Kidney (tissue), 14 donors: ENCODE data around the gene ATG4D. TPM values are rescaled to one million over a fixed set of nuclear protein-coding genes. Genes with fewer than 3 reads are reported as not detected.

Source experiments
- DNase-seq, 5 donors: peaks; one replicate each; pipeline ENCODE4 v3.0.0-alpha.2; 2013 to 2020
- FAIRE-seq: peaks from 2 replicates; lab custom pipeline; 2012; peaks lifted over from hg19 to GRCh38; lab: Jason Lieb, UNC
- H3K27ac ChIP-seq, 2 donors: one replicate each; pipeline ENCODE4 v1.7.0; 2013; ENCODE audit warnings: low read depth in 2 of 2, low read length in 2 of 2, inconsistent platforms in 1 of 2
- H3K27me3 ChIP-seq: one replicate; pipeline ENCODE4 v1.7.1; 2013; ENCODE audit warnings: low read length, inconsistent platforms; ENCODE audit not compliant: control insufficient read depth, insufficient read depth
- H3K36me3 ChIP-seq, 3 donors: one replicate each; pipeline versions ENCODE4 v1.7.0 to v1.7.1; 2013; ENCODE audit warnings: low read length in 3 of 3, control low read depth in 1 of 3, inconsistent platforms in 1 of 3; ENCODE audit not compliant: insufficient read depth in 3 of 3, control insufficient read depth in 2 of 3
- H3K4me1 ChIP-seq, 3 donors: one replicate each; pipeline versions ENCODE4 v1.7.0 to v1.7.1; 2013; ENCODE audit warnings: low read length in 3 of 3, inconsistent platforms in 1 of 3, low read depth in 1 of 3; ENCODE audit not compliant: control insufficient read depth in 2 of 3, insufficient read depth in 2 of 3
- H3K4me3 ChIP-seq, 3 donors: one replicate each; pipeline versions ENCODE4 v1.7.0 to v1.8.1; 2013; ENCODE audit warnings: low read length in 3 of 3, control low read depth in 1 of 3, inconsistent platforms in 1 of 3
- H3K9ac ChIP-seq, 3 donors: one replicate each; pipeline versions ENCODE4 v1.7.0 to v1.7.1; 2013; ENCODE audit warnings: low read length in 3 of 3, control low read depth in 1 of 3, inconsistent platforms in 1 of 3
- H3K9me3 ChIP-seq, 3 donors: one replicate each; pipeline versions ENCODE4 v1.7.0 to v1.7.1; 2013; ENCODE audit warnings: low read length in 3 of 3, control low read depth in 1 of 3, inconsistent platforms in 1 of 3; ENCODE audit not compliant: control insufficient read depth in 2 of 3, insufficient read depth in 1 of 3
- intact Hi-C: fragments of 100-400 bp; cut with DNase I; formaldehyde crosslinking; loops from one replicate; pipeline ENCODE4 v1.11.1; 2022
- polyA plus RNA-seq: library from polyadenylated mRNA; stranded (reverse); fragments of 350-450 nt; fragmentation: Illumina TruSeq; extraction: RNeasy Lipid Tissue Mini Kit (QIAGEN cat#74804); gene quantifications from one replicate; pipeline ENCODE4 v1.2.3, GENCODE V29; 2014; ENCODE audit warnings: low read depth, low replicate concordance; ENCODE audit not compliant: insufficient read depth
- total RNA-seq: library from RNA; stranded (reverse); fragmentation: NEBNext Ultra II Directional; extraction: Animal tissue kit (Norgen Biotek cat#: 25700); gene quantifications from one replicate; pipeline ENCODE4 v1.2.1, GENCODE V29; 2021
- TF ChIP-seq, protein P1 (sequence below): IDR thresholded peaks from 3 replicates; pipeline ENCODE4 v1.5.1; 2012; ENCODE audit warnings: mild to moderate bottlenecking, moderate library complexity, borderline replicate concordance; ENCODE audit not compliant: insufficient read depth; ENCODE audit errors: extremely low read depth
- donor health status: control.
- donor health status: control.
- donor health status: control.
- donor health status: control.
- donor health status: control.
- donor health status: DM: yes; HTN: yes; CAD: no.
- donor health status: Normal renal cell carcinoma (clear cell type).

The ATG4D gene
- total and polyA plus RNA-seq, 2 donors from 2014 or later: 32.7 to 91.7 TPM

DNA sequence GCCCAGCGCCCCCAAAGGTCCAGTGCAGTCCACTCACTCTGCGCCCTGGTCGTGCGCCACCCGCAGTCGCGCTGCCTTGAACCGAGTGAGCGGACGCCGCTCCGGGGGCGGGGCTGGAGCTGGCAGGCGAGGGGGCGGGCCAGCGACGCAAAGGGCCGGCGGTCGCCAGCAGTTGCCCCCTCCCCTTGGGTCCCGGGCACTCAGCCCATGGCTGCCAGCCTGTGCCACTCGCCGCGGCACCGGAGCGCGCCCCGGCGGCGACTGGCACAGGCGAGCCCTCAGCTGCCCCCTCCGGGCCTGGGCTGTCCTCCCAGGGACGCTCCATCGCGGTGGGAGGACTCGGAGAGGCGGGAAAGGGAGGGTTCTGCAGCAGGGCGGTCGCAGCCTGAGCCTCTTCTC is 26.3 kb upstream of the ATG4D start, which contains the start of gene S1PR5:
Gene S1PR5, minus strand, starts transcription at position 87 of the 399 bp plus-strand sequence. CDS start 2,436 bp downstream, outside the sequence.
- intact Hi-C loops: no loop called here
- Histone ChIP-seq H3K4me1 (peaks cover 0 to 6% (median 4%) of the 10 kb centered on the region in 3 donors), H3K4me3 (peak within 1 kb of the TSS in 1 of 3 donors; percentile 35), H3K9ac (no peak within 1 kb of the TSS), H3K36me3 (no peaks in the 10 kb centered on the region), H3K27me3 (peaks cover 35% of the 10 kb centered on the region), H3K9me3 (no peaks in the 10 kb centered on the region), H3K27ac (peak within 1 kb of the TSS in 1 of 2 donors; percentile 36)
- TF ChIP-seq, protein P1, sequence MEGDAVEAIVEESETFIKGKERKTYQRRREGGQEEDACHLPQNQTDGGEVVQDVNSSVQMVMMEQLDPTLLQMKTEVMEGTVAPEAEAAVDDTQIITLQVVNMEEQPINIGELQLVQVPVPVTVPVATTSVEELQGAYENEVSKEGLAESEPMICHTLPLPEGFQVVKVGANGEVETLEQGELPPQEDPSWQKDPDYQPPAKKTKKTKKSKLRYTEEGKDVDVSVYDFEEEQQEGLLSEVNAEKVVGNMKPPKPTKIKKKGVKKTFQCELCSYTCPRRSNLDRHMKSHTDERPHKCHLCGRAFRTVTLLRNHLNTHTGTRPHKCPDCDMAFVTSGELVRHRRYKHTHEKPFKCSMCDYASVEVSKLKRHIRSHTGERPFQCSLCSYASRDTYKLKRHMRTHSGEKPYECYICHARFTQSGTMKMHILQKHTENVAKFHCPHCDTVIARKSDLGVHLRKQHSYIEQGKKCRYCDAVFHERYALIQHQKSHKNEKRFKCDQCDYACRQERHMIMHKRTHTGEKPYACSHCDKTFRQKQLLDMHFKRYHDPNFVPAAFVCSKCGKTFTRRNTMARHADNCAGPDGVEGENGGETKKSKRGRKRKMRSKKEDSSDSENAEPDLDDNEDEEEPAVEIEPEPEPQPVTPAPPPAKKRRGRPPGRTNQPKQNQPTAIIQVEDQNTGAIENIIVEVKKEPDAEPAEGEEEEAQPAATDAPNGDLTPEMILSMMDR: no peak
- DNase-seq (peak in 4 of 5 donors; percentile 18 to 81 (median 48)), FAIRE-seq (no peak)

DNA sequence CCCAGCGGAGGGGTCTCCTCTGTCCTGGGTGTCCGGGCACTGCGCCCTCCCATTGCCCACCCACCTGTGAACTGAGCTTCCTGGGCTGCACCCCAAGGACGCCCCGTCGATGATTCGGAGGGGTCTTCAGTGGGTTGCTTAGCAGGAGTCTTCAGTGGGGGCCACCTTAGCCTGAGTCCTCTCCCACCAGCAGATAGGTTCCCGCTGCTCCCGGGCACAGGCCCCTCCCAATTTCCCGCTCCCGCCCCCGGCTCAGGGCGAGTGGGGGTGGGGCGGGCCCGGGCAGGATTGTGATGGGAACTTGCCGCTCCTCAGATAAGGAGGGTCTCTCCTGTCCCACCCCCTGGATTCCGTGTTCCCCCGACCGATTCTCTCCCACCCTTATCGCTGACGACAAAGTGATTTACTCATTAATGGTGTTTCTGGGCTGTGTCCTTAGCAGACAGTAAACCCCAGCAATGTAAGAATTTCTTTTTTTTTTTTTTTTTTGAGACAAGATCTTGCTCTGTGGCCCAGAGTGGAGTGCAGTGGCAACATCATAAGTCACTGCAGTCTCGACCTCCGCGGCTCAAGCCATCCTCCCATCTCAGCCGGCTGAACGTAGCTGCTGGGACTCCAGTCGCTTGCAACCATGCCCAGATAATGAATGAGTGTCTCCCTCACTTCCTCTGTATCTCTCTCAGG is 25.8 kb upstream of the ATG4D start:
- Histone ChIP-seq H3K4me3 (peak overlapping the region in 1 of 3 donors; percentile 35), H3K4me1 (peaks cover 0 to 6% (median 4%) of the 10 kb centered on the region in 3 donors), H3K9ac (no peak overlapping the region), H3K27ac (peak overlapping the region in 1 of 2 donors; percentile 36), H3K27me3 (peaks cover 35% of the 10 kb centered on the region), H3K9me3 (no peaks in the 10 kb centered on the region), H3K36me3 (no peaks in the 10 kb centered on the region)
- DNase-seq (peak; percentile 38 to 78 (median 57)), FAIRE-seq (no peak)
- TF ChIP-seq, protein P1: no peak
- intact Hi-C loops: no loop called here

DNA sequence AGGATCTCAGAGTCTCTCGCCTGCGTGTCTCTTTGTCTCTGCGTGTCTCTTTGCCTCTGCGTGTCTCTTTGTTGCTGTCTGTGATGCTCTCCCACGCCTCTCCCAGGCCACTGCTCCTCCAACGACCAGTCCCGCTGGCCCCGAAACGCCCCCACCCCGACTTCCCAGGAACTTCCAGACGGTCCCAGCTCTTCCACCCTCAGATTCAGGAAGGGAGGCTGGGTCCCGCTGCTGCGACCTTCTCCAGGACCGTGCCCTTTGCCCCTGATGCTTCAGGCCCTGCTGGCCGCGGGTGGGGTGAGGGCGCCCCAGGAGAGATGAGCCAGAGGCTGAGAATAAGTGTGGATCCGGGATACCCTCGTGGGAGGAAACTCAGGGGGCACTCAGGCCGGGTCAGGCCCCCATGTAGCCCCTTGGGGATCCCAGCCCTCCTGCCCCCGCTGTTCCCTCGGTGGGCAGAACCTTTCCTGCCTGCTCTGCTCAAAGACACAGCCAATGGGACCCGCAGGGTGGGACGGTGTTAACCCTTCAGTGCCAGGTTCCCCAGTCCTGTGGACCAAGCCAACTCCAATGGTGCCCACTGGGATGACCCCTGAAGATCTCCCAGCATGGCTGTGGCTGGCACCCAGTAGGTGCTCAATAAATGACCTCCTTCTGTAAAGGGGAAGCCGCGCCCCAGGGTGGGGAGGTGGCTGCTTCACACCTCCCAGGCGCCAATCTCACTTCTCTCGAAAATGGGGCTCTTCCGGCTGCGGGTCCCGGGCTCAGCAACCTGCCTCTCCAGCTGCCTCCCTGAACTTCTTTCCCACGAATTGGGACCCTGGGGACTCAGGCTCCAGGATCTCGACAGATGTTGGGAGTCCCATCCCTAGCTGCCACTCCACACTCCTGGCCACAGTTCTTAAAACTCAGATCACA is 25.0 kb upstream of the ATG4D start:
- Histone ChIP-seq H3K36me3 (no peaks in the 10 kb centered on the region), H3K4me3 (peak overlapping the region in 1 of 3 donors; percentile 35), H3K9ac (no peak overlapping the region), H3K27ac (no peak overlapping the region), H3K4me1 (peaks cover 0 to 6% (median 4%) of the 10 kb centered on the region in 3 donors), H3K27me3 (peaks cover 30% of the 10 kb centered on the region), H3K9me3 (no peaks in the 10 kb centered on the region)
- intact Hi-C loops: no loop called here
- no peak for DNase-seq
- FAIRE-seq: no peak
- TF ChIP-seq, protein P1: no peak
